ENCODE measurements around the gene LCN10. TPM values are rescaled to one million over a fixed set of nuclear protein-coding genes. Genes with fewer than 3 reads are reported as not detected.
"Not testable (repeated sequence)": the region's sequence is repeated elsewhere in the genome, so short reads cannot be mapped to it uniquely, and the experiment has no call there.

Gene LCN10
- total RNA-seq, 4 donors from 2014 or later: 0.96 to 33.6 (median 3.3) TPM

GRCh38 chr9:136761545-136761981 lies 18.8 kb upstream of the LCN10 start:
- in situ Hi-C loops (cut with MboI; ENCODE audit: low pct_ligation_motif_present in 1 of 4, low pct_unique_long_range_greater_than_20kb in 1 of 4, low sequenced_read_pairs in 3 of 4): no loop called here

DNA sequence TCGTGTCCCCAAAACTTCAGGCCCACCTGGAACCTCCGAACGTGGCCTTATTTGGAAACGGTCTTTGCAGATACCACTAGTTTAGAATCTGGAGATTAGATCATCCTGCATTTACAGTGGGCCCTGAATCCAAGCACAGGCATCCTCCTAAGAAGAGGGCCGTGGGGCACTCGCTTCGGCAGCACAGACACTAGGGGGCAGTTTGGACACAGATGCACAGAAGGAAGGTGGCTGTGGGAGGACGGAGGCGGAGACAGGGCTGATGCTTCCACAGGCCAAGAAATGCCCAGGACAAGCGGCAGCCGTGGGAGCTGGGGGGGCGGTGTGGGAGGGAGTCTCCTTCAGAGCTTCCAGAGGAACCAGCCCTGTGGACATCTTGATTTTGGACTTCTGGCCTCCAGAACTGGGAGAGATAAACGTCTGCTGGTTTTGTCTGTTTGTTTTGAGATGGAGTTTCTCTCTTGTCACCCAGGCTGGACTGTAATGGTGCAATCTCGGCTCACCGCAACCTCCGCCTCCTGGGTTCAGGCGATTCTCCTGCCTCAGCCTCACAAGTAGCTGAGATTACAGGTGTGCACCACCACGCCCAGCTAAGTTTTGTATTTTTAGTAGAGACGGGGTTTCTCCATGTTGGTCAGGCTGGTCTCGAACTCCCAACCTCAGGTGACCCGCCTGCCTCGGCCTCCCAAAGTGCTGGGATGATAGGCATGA lies 18.2 kb upstream of the LCN10 start:
- intact Hi-C loops (cut with DNase I; ENCODE audit: low total_unique reads); H3K9me3 ChIP-seq; H3K4me1 ChIP-seq; in situ Hi-C loops (cut with MboI; ENCODE audit: low pct_ligation_motif_present in 1 of 4, low pct_unique_long_range_greater_than_20kb in 1 of 4, low sequenced_read_pairs in 3 of 4); H3K4me3 ChIP-seq; H3K27ac ChIP-seq; H3K36me3 ChIP-seq: not testable (repeated sequence)
- TF ChIP-seq, protein P1, sequence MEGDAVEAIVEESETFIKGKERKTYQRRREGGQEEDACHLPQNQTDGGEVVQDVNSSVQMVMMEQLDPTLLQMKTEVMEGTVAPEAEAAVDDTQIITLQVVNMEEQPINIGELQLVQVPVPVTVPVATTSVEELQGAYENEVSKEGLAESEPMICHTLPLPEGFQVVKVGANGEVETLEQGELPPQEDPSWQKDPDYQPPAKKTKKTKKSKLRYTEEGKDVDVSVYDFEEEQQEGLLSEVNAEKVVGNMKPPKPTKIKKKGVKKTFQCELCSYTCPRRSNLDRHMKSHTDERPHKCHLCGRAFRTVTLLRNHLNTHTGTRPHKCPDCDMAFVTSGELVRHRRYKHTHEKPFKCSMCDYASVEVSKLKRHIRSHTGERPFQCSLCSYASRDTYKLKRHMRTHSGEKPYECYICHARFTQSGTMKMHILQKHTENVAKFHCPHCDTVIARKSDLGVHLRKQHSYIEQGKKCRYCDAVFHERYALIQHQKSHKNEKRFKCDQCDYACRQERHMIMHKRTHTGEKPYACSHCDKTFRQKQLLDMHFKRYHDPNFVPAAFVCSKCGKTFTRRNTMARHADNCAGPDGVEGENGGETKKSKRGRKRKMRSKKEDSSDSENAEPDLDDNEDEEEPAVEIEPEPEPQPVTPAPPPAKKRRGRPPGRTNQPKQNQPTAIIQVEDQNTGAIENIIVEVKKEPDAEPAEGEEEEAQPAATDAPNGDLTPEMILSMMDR (IDR thresholded peaks at IDR 0.05): peak; percentile 23 to 43 (median 31)
- peak; percentile 57 for DNase-seq
- peaks cover 48% of the 10 kb centered on the region for H3K27me3 ChIP-seq
- WGBS, 2 donors (ENCODE audit: low coverage in 1 of 2): 44% methylated on average over 22 of the region's 22 CpGs; no CpG with 5 or more reads in 1 of the 2 donors

More at GRCh38 chr9:136761545-136761981, 18.8 kb upstream of the LCN10 start:
- 73% methylated on average over 13 of the region's 13 CpGs; no CpG with 5 or more reads in 1 of the 2 donors for WGBS, 2 donors (ENCODE audit: low coverage in 1 of 2)
- Histone ChIP-seq H3K36me3 (no peaks in the 10 kb centered on the region), H3K4me1 (peaks cover 0 to 8% (median 5%) of the 10 kb centered on the region in 4 donors), H3K27me3 (peaks cover 50% of the 10 kb centered on the region), H3K4me3 (no peak overlapping the region), H3K9me3 (no peaks in the 10 kb centered on the region), H3K27ac (no peak overlapping the region)
- intact Hi-C loops (cut with DNase I; ENCODE audit: low total_unique reads): no loop called here
- no peak for TF ChIP-seq EP300 (IDR thresholded peaks at IDR 0.05; ENCODE audit: low read depth)
- TF ChIP-seq POLR2A (IDR thresholded peaks at IDR 0.05): no peak
- no peak for TF ChIP-seq POLR2AphosphoS5 (IDR thresholded peaks at IDR 0.05)
- TF ChIP-seq, protein P1 (IDR thresholded peaks at IDR 0.05): no peak
- no peak for DNase-seq

- 60% methylated on average over 25 of the region's 25 CpGs; no CpG with 5 or more reads in 1 of the 2 donors for WGBS, 2 donors (ENCODE audit: low coverage in 1 of 2)
- in situ Hi-C loops (cut with MboI; ENCODE audit: low pct_ligation_motif_present in 1 of 4, low pct_unique_long_range_greater_than_20kb in 1 of 4, low sequenced_read_pairs in 3 of 4): no loop called here
Observed at GRCh38 chr9:136760424-136760823, 17.7 kb upstream of the LCN10 start.

More at GRCh38 chr9:136760424-136760823, 17.7 kb upstream of the LCN10 start:
- Histone ChIP-seq H3K4me1 (peaks cover 0 to 8% (median 4%) of the 10 kb centered on the region in 4 donors), H3K27me3 (peaks cover 43% of the 10 kb centered on the region), H3K36me3 (no peaks in the 10 kb centered on the region), H3K27ac (no peak overlapping the region), H3K4me3 (no peak overlapping the region), H3K9me3 (peaks cover 0 to 4% of the 10 kb centered on the region in 2 donors)
- TF ChIP-seq EP300 (IDR thresholded peaks at IDR 0.05; ENCODE audit: low read depth) (no peak), POLR2A (IDR thresholded peaks at IDR 0.05) (no peak), POLR2AphosphoS5 (IDR thresholded peaks at IDR 0.05) (no peak)
- TF ChIP-seq, protein P1 (IDR thresholded peaks at IDR 0.05): no peak
- intact Hi-C loops (cut with DNase I; ENCODE audit: low total_unique reads): no loop called here
- no peak for DNase-seq

Measured in transverse colon (tissue), 4 donors.